ENCODE data around the gene CFAP61. TPM values are rescaled to one million over a fixed set of nuclear protein-coding genes. Genes with fewer than 3 reads are reported as not detected.

The CFAP61 gene
- total RNA-seq, 4 donors from 2014 or later = not detected

DNA sequence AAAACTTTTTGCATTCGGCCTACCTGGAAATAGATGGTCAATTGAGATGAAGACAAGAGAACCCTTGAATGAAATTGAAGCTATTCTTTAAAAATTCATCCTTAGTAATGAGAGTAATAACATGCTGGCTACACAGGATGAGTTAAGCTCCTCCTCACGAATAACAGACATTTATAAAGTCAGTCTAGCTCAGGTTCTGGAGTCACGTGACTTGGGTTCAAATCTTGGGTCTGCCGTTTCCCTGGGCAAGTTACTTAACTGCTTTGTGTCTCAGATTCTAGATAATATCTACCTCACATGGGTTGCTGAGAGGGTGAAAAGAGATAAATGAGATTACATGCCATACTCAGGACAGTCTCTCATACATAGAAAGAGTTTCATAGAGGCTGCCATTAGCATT, 214.2 kb downstream of the CFAP61 start:
- no peak for TF ChIP-seq CTCF (IDR thresholded peaks at IDR 0.05)
- ATAC-seq (ENCODE audit: low FRiP score) = no peak
- DNase-seq (ENCODE audit: low spot score) = no peak

- no peak for ATAC-seq (ENCODE audit: low FRiP score)
- DNase-seq (ENCODE audit: low spot score) = no peak
- TF ChIP-seq CTCF (IDR thresholded peaks at IDR 0.05) = no peak
These were observed 215.5 kb downstream of the CFAP61 start for GRCh38 chr20:20267685-20268370.

- ATAC-seq (ENCODE audit: low FRiP score) = no peak
- TF ChIP-seq CTCF (IDR thresholded peaks at IDR 0.05) = no peak
- no peak for DNase-seq (ENCODE audit: low spot score)
These were observed 218.9 kb downstream of the CFAP61 start for GRCh38 chr20:20271271-20271670.

DNA sequence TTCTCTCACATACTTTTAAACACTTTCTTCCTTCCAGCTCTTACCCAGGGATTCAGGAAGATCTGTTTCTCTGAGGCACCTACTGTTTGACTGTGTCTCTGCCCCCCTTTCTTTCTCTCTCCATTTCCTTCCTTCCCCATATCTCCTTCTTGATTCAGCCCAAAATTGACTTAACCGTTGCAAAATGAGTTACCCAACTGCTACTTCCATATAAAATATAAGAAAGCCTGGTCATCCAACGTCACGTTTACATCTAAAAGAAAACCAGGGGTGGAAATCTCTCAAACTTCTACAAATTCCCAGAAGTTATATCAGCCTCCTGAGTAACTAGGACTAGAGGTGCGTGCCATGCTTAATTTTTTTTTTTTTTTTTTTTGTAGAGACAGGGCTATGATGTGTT, 220.4 kb downstream of the CFAP61 start:
- ATAC-seq (ENCODE audit: low FRiP score) (no peak), DNase-seq (ENCODE audit: low spot score) (no peak)
- TF ChIP-seq CTCF (IDR thresholded peaks at IDR 0.05) = no peak

- ATAC-seq (ENCODE audit: low FRiP score) (no peak), DNase-seq (ENCODE audit: low spot score) (no peak)
- no peak for TF ChIP-seq CTCF (IDR thresholded peaks at IDR 0.05)
These were observed 221.0 kb downstream of the CFAP61 start for GRCh38 chr20:20273286-20273685.

DNA sequence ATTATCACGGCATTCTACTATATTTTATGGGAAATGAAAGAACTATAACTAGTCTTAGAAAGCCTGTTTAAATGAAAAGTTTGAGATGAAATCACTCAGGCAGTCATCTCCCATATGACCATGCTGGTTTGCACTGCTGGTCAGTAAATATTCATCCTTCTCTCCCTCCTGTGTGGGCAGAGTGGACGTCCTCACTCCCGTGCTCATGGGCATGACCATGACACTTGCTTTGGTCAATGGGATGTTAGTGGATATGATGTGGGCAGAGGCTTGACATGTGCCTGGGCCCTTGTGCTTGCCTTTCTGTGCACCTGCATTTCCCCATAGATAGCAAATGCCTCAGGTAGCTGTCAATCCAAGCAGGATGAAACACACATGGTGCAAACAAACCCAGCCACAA, 222.5 kb downstream of the CFAP61 start:
- no peak for TF ChIP-seq CTCF (IDR thresholded peaks at IDR 0.05)
- ATAC-seq (ENCODE audit: low FRiP score) (no peak), DNase-seq (ENCODE audit: low spot score) (no peak)

DNA sequence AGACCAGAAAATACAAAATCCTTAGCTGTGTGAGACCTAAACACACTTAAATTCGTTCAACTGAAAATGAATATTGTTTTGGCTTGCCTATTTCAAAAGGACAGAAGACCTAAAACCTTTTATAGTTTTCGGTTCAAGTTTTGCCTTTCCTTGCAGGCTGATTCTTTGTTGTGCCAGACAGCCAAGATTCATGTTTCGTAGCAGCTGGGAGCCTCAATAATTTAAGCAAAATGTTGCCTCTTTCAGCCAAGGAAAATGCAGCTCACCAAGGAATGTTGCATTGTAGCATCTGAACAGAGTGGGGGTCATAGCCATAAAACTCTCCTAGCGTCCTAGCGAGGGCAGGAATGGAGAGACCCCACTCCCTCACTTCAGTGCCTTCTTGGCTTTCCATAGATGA, 223.3 kb downstream of the CFAP61 start:
- ATAC-seq (ENCODE audit: low FRiP score) (no peak), DNase-seq (ENCODE audit: low spot score) (no peak)
- TF ChIP-seq CTCF (IDR thresholded peaks at IDR 0.05) = no peak

Data from omental fat pad (tissue), 4 donors.